GM12878 (cell line): ENCODE measurements around the gene GRM6.

ENCODE experiments used
- HDGF ChIP-seq: fragments of 450-650 bp; IDR thresholded peaks from 2 replicates; pipeline ENCODE4 v1.6.1; 2016; ENCODE audit warnings: antibody characterized with exemption
- IRF4 ChIP-seq: IDR thresholded peaks from 2 replicates; pipeline ENCODE4 v1.6.1; 2011; ENCODE audit warnings: low read depth, low read length
- PAX8 ChIP-seq: fragments of 450-650 bp; IDR thresholded peaks from 2 replicates; pipeline ENCODE4 v1.6.1; 2017; ENCODE audit warnings: mild to moderate bottlenecking, moderate library complexity
- POLR2A ChIP-seq: IDR thresholded peaks from 2 replicates; pipeline ENCODE4 v1.6.1; 2011; ENCODE audit warnings: low read depth, mild to moderate bottlenecking, low read length
- POLR2AphosphoS5 ChIP-seq: IDR thresholded peaks from 2 replicates; pipeline ENCODE4 v1.6.1; 2011; ENCODE audit warnings: mild to moderate bottlenecking, low read length, inconsistent platforms
- RCOR1 ChIP-seq: conservative IDR thresholded peaks from 2 replicates; pipeline ENCODE4 v1.6.1; 2012; ENCODE audit warnings: low read depth, low read length, improper control_type of control experiment
- RFX5 ChIP-seq: IDR thresholded peaks from 2 replicates; pipeline ENCODE4 v1.6.1; 2011; ENCODE audit warnings: low read depth, low read length, improper control_type of control experiment
- SRF ChIP-seq, 2 experiments: IDR thresholded peaks; 2 replicates each; pipeline ENCODE4 v1.6.1; 2011; ENCODE audit warnings: low read depth in 2 of 2, low read length in 2 of 2, mild to moderate bottlenecking in 1 of 2, moderate library complexity in 1 of 2
- TF ChIP-seq, protein P1 (sequence below), 3 experiments: IDR thresholded peaks in 2 of 3; conservative IDR thresholded peaks in 1 of 3; 2 replicates each; pipeline ENCODE4 v1.5.1; 2011; ENCODE audit warnings: low read depth in 3 of 3, low read length in 3 of 3, mild to moderate bottlenecking in 3 of 3, control low read depth in 2 of 3, moderate library complexity in 2 of 3, inconsistent platforms in 1 of 3, mixed read lengths in 1 of 3; ENCODE audit not compliant: control insufficient read depth in 2 of 3, insufficient read depth in 1 of 3; ENCODE audit errors: extremely low read depth in 1 of 3
- TF ChIP-seq, protein P2 (sequence below): IDR thresholded peaks from 2 replicates; pipeline ENCODE4 v1.6.1; 2012; ENCODE audit warnings: low read length, inconsistent platforms
- TF ChIP-seq, protein P3 (sequence below): IDR thresholded peaks from 2 replicates; pipeline ENCODE4 v1.6.1; 2012; ENCODE audit warnings: low read depth, low read length, improper control_type of control experiment
- TF ChIP-seq, protein P4 (sequence below): IDR thresholded peaks from 2 replicates; pipeline ENCODE4 v1.6.1; 2011; ENCODE audit warnings: low read depth, low read length, improper control_type of control experiment, borderline replicate concordance

- TF ChIP-seq, protein P1, sequence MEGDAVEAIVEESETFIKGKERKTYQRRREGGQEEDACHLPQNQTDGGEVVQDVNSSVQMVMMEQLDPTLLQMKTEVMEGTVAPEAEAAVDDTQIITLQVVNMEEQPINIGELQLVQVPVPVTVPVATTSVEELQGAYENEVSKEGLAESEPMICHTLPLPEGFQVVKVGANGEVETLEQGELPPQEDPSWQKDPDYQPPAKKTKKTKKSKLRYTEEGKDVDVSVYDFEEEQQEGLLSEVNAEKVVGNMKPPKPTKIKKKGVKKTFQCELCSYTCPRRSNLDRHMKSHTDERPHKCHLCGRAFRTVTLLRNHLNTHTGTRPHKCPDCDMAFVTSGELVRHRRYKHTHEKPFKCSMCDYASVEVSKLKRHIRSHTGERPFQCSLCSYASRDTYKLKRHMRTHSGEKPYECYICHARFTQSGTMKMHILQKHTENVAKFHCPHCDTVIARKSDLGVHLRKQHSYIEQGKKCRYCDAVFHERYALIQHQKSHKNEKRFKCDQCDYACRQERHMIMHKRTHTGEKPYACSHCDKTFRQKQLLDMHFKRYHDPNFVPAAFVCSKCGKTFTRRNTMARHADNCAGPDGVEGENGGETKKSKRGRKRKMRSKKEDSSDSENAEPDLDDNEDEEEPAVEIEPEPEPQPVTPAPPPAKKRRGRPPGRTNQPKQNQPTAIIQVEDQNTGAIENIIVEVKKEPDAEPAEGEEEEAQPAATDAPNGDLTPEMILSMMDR (IDR thresholded peaks at IDR 0.05 in 2 of 3, conservative IDR thresholded peaks at IDR 0.05 in 1 of 3; ENCODE audit: control insufficient read depth in 2 of 3, extremely low read depth in 1 of 3, insufficient read depth in 1 of 3, low read depth in 3 of 3, low read length in 3 of 3) = no peak
- TF ChIP-seq, protein P2, sequence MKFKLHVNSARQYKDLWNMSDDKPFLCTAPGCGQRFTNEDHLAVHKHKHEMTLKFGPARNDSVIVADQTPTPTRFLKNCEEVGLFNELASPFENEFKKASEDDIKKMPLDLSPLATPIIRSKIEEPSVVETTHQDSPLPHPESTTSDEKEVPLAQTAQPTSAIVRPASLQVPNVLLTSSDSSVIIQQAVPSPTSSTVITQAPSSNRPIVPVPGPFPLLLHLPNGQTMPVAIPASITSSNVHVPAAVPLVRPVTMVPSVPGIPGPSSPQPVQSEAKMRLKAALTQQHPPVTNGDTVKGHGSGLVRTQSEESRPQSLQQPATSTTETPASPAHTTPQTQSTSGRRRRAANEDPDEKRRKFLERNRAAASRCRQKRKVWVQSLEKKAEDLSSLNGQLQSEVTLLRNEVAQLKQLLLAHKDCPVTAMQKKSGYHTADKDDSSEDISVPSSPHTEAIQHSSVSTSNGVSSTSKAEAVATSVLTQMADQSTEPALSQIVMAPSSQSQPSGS = no peak
- TF ChIP-seq HDGF = no peak
- no peak for TF ChIP-seq POLR2A
- TF ChIP-seq RFX5 = no peak
- no peak for TF ChIP-seq SRF (IDR thresholded peaks at IDR 0.05; ENCODE audit: low read depth in 2 of 2, low read length in 2 of 2)
- no peak for TF ChIP-seq IRF4
- TF ChIP-seq RCOR1 = no peak
- TF ChIP-seq, protein P3, sequence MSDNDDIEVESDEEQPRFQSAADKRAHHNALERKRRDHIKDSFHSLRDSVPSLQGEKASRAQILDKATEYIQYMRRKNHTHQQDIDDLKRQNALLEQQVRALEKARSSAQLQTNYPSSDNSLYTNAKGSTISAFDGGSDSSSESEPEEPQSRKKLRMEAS = no peak
- no peak for TF ChIP-seq POLR2AphosphoS5
- TF ChIP-seq, protein P4, sequence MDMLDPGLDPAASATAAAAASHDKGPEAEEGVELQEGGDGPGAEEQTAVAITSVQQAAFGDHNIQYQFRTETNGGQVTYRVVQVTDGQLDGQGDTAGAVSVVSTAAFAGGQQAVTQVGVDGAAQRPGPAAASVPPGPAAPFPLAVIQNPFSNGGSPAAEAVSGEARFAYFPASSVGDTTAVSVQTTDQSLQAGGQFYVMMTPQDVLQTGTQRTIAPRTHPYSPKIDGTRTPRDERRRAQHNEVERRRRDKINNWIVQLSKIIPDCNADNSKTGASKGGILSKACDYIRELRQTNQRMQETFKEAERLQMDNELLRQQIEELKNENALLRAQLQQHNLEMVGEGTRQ = no peak
- TF ChIP-seq PAX8 = no peak
These were observed 10.7 kb downstream of the GRM6 start for GRCh38 chr5:178984145-178985072.
